Renal cortical epithelial cell (primary cell): ENCODE measurements around the gene LCN15. TPM values are rescaled to one million over a fixed set of nuclear protein-coding genes. Genes with fewer than 3 reads are reported as not detected.

Source experiments
- total RNA-seq: library from RNA; depleted of rRNA; stranded (reverse); fragments of >200 nt; gene quantifications from 2 replicates; pipeline ENCODE4 v1.2.3, GENCODE V29; 2014

Gene LCN15
- total RNA-seq, 1 donor from 2014 or later: not detected

Other genes starting within 250 kb of the LCN15 start
- gene NOTCH1, start 218.5 kb downstream of the LCN15 start, total RNA-seq: 9.2 and 47.5 TPM in 2 replicates
- 3.8 and 19.4 TPM in 2 replicates for gene EGFL7, start 101.6 kb downstream of the LCN15 start, total RNA-seq
- 53.8 and 70.5 TPM in 2 replicates for gene AGPAT2, start 77.1 kb downstream of the LCN15 start, total RNA-seq
- gene DIPK1B, start 51.9 kb downstream of the LCN15 start, total RNA-seq: 0.52 and 4.0 TPM in 2 replicates
- gene LCN10, start 21.6 kb downstream of the LCN15 start, total RNA-seq: not detected in 2 replicates
- gene LCN6, start 16.0 kb downstream of the LCN15 start, total RNA-seq: not detected in 2 replicates
- not detected in 2 replicates for gene LCN8, start 6.3 kb downstream of the LCN15 start, total RNA-seq
- gene TMEM141, start 26.8 kb upstream of the LCN15 start, total RNA-seq: 29.9 and 115 TPM in 2 replicates
- 0.94 TPM in 1 of 2 replicates, not detected in the other for gene CCDC183, start 31.8 kb upstream of the LCN15 start, total RNA-seq
- gene RABL6, start 43.4 kb upstream of the LCN15 start, total RNA-seq: 51.1 and 61.0 TPM in 2 replicates
- 0.35 and 1.8 TPM in 2 replicates for gene AJM1, start 78.0 kb upstream of the LCN15 start, total RNA-seq
- gene PHPT1, start 84.9 kb upstream of the LCN15 start, total RNA-seq: 81.7 and 82.1 TPM in 2 replicates
- gene MAMDC4, start 87.8 kb upstream of the LCN15 start, total RNA-seq: 0.87 and 6.8 TPM in 2 replicates
- 372 and 398 TPM in 2 replicates for gene EDF1, start 101.8 kb upstream of the LCN15 start, total RNA-seq
- 16.3 and 21.9 TPM in 2 replicates for gene TRAF2, start 122.0 kb upstream of the LCN15 start, total RNA-seq
- 195 and 249 TPM in 2 replicates for gene FBXW5, start 180.2 kb upstream of the LCN15 start, total RNA-seq
- 0.10 and 1.7 TPM in 2 replicates for gene C8G, start 180.7 kb upstream of the LCN15 start, total RNA-seq
- gene LCN12, start 187.8 kb upstream of the LCN15 start, total RNA-seq: 0.40 TPM in 1 of 2 replicates, not detected in the other
- 0.45 TPM in 1 of 2 replicates, not detected in the other for gene PTGDS, start 213.0 kb upstream of the LCN15 start, total RNA-seq
- gene LCNL1, start 218.5 kb upstream of the LCN15 start, total RNA-seq: not detected in 2 replicates
- 13.6 and 26.9 TPM in 2 replicates for gene PAXX, start 227.9 kb upstream of the LCN15 start, total RNA-seq
- gene CLIC3, start 232.1 kb upstream of the LCN15 start, total RNA-seq: 0.85 and 1.9 TPM in 2 replicates